GM21515 (cell line): ENCODE measurements around the gene TOR1AIP2.
A peak's percentile ranks its signal among the peaks of the same experiment; 100 is the strongest.
"Not testable (repeated sequence)": the region's sequence is repeated elsewhere in the genome, so short reads cannot be mapped to it uniquely, and the experiment has no call there.

Experiments
- ATAC-seq: cut with Tn5 transposase; IDR thresholded peaks from one replicate; pipeline ENCODE4 v1.9.1; 2021; ENCODE audit not compliant: unreplicated experiment

The TOR1AIP2 gene

DNA sequence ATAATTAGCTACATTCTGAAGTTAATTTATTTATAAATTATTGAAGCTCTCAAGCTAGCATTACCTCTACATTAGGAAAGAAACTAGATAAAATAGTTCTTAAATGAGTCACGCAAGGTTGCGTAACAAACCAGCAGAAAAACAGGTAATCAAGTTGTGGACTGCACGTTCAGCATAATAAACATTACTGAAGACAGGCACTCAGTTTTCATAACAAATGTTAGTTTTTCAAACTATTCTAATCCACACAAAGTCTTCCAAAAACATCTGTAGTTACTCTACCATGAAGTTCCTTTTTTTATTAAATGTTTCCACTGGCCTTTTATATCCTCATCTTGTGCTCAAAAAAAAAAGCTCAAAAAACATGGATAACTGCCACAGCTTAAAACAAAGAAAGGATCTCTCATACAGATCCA, 1.3 kb downstream of the TOR1AIP2 start:
- ATAC-seq, result no peak

GRCh38 chr1:179875596-179876299, 1.9 kb downstream of the TOR1AIP2 start:
- no peak for ATAC-seq

DNA sequence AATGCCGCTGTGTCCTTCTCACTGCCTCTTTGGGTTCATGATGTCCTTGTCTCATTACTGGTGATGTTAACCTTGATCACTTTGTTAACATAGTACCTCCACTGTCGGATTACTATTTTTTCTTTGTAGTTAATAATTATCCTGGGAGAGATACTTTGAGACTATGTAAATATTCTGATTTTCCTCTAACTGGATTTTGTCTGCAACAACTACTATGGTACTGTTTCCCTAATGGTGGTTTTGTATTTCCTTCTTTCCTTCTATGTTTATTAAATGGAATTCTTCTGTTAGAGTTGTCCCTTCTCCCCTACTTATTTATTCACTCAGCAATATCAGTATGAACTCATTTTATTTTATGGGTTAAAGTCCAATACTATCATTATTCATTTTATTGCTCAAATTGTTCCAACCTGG, 4.2 kb downstream of the TOR1AIP2 start:
- no peak for ATAC-seq

- ATAC-seq, result no peak
These were observed 5.0 kb downstream of the TOR1AIP2 start for GRCh38 chr1:179872558-179872957.

DNA sequence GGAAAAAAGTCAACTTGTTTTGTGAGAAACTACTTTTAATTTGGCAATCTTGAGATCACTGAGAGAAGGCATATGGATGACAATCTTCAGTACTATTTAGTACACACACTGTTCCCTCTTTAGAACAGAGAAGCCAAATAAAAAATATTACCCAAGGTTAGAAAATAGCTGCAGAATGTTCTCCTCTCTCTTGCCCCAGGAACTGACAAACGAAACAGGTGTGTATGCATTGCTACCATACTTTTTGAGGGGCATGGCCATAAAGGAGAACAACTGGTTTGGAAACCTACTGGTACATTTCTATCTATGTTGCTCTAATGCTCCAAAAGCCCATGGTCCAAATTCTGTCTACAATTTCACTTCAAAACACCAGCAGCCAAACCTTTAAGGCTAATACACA, 5.7 kb downstream of the TOR1AIP2 start:
- no peak for ATAC-seq

DNA sequence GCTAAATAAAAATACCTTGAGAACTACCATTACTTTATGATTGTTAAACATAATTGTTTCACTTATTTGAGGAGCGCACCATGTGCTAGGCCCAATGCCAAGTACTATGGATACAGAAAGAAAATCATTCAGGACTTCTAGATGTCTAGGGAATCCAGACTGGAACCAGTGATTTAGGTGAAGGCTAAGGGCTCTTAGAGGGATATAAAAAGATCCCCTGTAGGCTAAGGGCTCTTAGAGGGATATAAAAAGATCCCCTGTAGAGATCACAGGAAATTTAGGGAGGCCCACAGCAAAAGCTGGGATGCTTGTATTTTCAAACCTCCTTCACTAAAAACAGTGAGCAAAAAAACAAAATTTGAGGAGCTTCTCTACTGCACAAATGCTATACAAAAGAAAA, 6.7 kb downstream of the TOR1AIP2 start:
- no peak for ATAC-seq

DNA sequence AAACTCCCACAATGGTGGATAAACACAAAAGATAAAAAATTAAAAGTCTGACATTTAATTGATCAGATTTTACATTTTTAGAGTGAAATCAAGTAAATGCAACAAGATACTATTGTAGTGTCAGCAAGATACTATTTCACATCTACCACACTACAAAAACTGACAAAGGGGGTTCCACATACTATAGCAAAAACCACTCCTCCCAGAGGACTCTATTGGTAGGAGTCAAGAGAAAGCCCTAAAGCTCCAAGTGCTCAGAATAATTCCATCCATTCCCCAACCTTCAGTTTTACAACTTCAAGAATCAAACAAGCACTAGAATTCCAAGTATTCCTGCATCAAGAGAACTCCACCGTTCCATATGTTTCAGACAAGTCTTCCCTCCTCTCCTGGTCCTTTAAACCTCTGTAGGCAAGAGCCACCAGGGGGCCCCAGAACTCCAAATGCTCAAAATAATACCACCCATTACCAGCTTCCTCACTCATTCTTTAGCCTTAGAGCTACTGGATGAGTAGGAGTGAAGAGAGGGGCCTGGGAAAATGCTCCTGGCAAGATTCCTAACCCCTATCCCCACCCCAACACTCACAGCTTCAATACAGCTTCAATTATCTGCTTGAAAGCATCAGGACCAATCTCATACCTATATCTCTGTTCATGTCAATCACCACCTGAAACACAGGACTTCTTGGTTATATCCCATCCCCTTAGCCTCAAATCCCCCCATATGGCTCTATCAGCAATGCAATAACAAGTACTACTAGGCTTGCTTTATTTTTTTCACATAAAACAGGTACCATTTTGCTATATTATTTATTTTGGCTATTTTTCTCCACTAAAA, 9.9 kb downstream of the TOR1AIP2 start:
- ATAC-seq, result peak; percentile 55

GRCh38 chr1:179866616-179867015, 11.0 kb downstream of the TOR1AIP2 start:
- no peak for ATAC-seq

GRCh38 chr1:179865377-179865776, 12.2 kb downstream of the TOR1AIP2 start:
- ATAC-seq, result no peak

DNA sequence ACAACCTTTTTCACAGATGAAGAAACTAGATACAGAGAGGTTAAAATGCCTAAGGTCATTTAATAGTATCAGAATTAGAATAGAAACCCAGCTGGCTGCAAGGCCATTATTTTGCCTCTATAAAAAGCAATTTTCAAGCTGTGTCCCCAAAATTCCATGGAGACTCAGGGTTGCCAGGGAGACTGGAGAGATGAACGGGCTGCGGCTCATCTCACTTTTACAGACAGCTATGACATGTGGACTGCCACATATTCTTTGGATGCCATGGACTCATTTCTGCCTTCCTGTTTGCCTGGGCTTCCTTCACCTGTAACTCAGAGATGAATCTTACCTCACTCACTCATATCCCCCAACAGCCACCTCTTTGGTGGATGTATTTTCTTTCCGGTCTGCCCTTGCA, 17.0 kb downstream of the TOR1AIP2 start:
- ATAC-seq, result no peak

GRCh38 chr1:179857009-179857408, 20.6 kb downstream of the TOR1AIP2 start:
- no peak for ATAC-seq

DNA sequence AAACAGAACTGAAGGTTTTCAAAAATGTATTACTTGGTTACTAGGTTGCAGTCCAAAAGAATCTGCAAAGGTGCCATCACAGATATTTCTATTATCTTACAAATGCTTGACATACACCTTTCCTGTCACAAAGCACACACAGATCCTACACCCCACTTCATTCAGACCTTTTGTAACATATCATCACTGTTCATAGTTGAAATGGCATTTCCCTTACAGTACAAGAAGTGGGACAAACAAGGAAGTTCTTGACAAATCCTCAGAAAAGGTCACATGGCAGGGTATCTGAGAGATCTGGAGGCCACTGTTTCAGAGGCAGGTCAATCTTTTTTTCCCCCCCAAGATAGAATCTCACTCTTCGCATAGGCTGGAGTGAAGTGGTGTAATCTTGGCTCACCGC, 21.3 kb downstream of the TOR1AIP2 start:
- no peak for ATAC-seq

GRCh38 chr1:179855831-179856230, 21.8 kb downstream of the TOR1AIP2 start:
- ATAC-seq, result not testable (repeated sequence)

GRCh38 chr1:179853102-179853501, 24.5 kb downstream of the TOR1AIP2 start:
- ATAC-seq, result no peak

- ATAC-seq, result no peak
These were observed 29.4 kb downstream of the TOR1AIP2 start for GRCh38 chr1:179848233-179848632.

DNA sequence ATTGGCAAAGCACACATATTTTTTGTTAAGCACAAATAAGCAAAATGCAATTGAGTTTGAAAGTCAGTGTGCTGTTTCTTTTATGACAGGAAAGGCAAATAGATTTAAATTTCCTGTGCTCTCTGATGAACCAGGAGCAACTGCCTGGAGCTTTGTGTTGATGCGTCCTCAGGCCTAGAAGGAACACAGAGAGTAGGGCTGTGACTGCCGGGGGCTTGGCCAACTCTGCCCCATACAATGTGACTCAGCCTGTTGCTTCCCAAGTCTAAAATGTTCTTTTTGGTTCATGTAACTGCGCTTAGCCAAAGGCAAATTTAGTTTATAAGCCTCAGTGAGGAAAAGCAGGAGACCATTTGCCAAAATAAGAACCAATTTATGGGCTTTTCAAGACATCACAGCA, 37.5 kb downstream of the TOR1AIP2 start:
- no peak for ATAC-seq

DNA sequence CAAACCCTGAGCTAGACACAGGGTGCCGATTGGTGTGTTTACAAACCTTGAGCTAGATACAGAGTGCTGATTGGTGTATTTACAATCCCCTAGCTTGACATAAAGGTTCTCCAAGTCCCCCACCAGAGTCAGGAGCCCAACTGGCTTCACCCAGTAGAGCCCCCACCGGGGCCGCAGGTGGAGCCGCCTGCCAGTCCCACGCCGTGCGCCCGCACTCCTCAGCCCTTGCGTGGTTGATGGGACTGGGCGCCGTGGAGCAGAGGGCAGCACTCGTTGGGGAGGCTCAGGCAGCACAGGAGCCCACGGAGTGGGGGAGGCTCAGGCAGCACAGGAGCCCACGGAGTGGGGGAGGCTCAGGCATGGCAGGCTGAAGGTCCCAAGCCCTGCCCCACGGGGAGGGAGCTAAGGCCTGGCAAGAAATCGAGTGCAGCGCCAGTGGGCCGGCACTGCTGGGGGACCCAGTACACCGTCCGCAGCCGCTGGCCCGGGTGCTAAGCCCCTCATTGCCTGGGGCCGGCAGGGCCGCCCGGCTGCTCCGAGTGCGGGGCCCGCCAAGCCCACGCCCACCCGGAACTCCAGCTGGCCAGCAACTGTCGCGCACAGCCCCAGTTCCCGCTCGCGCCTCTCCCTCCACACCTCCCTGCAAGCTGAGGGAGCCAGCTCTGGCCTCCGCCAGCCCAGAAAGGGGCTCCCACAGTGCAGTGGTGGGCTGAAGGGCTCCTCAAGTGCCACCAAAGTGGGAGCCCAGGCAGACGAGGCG, 40.7 kb downstream of the TOR1AIP2 start:
- not testable (repeated sequence) for ATAC-seq

GRCh38 chr1:179831852-179832699, 45.5 kb downstream of the TOR1AIP2 start:
- ATAC-seq, result no peak

DNA sequence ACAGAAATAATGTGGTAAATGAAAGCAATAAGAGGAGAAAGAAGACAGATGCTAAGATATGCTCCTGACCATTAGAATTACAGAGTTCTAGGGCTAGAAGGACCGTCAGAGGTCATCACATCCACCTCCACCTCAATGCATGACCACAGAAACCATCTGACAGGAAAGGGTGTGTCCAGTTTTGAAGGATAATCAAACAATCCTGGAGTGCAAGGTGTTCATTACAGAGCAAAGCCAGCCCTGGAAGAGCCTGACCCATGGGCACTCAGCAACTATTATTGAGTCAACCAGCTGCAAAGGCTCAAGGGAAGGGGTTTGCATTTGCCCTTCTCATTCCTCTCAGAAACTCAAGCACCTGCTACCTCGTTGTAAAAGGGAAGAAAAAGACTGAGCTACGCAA, 46.4 kb downstream of the TOR1AIP2 start:
- no peak for ATAC-seq

GRCh38 chr1:179828554-179829110, 49.0 kb downstream of the TOR1AIP2 start:
- no peak for ATAC-seq
